HG02884 (cell line): ENCODE measurements around the gene INPP5F.
"Not testable (repeated sequence)": the region's sequence is repeated elsewhere in the genome, so short reads cannot be mapped to it uniquely, and the experiment has no call there.

Experiments
- ATAC-seq: cut with Tn5 transposase; IDR thresholded peaks from one replicate; pipeline ENCODE4 v1.9.1; 2021; ENCODE audit warnings: mild to moderate bottlenecking, moderate library complexity; ENCODE audit not compliant: unreplicated experiment

INPP5F gene

DNA sequence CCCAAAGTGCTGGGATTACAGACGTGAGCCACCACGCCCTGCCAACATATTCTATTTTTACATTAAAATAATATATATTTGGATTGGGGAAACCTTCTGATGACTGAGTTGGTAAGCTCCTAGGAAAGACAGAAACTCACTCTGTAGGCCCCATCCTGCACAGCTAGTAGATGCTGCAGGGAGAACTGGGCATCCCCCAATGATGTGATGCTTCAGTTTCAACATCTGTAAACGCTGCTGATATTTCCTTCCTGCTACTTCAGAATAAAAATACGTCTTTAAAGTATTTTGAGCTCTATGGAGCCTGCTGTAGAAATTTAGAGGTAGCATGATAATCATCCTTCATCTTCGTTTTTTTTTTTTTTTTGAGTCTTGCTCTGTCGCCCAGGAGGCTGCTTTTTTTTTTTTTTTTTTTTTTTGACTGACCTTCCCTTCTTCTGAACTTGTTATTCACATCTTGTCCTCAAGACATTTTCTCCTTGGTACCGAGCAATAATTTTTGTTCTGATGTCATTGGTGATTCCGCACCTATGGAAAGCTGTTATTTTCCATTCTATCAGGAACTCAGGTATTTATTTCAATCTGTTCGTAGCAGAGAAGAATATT, 21.8 kb upstream of the INPP5F start:
- no peak for ATAC-seq

DNA sequence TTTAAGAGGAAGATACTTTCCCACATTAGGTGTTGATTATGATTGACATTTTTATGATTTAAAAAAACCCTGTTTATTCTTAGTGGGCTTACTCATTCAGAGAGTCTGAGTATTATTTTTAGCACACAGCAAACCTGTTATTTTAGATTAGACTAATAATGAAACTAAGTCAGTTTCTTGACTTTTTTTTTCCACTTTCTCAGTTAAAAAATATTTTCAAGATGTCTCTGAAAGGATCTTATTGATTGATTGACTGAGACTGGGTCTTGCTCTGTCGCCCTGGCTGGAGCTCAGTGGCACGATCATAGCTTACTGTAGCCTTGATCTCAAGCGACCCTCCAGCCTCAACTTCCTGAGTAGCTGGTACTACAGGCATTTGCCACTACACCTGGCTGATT, 20.4 kb upstream of the INPP5F start:
- peak; percentile 25 for ATAC-seq

DNA sequence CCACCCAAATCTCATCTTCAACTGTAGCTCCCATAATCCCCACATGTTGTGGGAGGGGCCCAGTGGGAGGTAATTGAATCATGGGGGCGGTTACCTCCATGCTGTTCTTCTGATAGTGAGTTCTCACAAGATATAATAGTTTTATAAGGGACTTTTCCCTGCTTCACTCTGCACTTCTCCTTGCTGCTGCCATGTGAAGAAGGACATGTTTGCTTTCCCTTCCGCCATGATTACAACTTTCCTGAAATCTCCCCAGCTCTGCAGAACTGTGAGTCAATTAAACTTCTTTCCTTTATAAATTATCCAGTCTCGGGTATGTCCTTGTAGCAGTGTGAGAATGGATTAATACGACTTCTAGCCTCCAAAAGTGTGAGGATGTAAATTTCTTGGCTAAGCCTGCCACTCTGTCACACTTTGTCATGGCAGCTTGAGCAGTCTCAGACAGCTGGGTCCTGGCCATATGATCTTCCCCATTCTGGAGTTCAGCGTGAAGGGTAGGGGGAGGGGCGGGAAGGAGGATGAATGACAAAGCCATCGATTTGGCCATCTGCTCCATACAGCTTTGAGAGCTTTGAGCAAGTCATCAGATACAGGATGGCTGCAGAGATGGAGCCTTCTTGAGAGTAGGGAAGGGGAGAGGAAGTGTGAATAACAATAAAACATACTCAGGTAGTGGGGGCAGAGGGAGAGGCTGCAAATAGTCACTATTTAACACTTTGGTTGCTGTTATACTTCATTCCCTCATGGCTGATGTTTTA, 19.1 kb upstream of the INPP5F start:
- no peak for ATAC-seq

- ATAC-seq = not testable (repeated sequence)
Observed at GRCh38 chr10:119707331-119707730, 18.5 kb upstream of the INPP5F start.

- ATAC-seq = not testable (repeated sequence)
Observed at GRCh38 chr10:119710935-119711334, 14.9 kb upstream of the INPP5F start.

DNA sequence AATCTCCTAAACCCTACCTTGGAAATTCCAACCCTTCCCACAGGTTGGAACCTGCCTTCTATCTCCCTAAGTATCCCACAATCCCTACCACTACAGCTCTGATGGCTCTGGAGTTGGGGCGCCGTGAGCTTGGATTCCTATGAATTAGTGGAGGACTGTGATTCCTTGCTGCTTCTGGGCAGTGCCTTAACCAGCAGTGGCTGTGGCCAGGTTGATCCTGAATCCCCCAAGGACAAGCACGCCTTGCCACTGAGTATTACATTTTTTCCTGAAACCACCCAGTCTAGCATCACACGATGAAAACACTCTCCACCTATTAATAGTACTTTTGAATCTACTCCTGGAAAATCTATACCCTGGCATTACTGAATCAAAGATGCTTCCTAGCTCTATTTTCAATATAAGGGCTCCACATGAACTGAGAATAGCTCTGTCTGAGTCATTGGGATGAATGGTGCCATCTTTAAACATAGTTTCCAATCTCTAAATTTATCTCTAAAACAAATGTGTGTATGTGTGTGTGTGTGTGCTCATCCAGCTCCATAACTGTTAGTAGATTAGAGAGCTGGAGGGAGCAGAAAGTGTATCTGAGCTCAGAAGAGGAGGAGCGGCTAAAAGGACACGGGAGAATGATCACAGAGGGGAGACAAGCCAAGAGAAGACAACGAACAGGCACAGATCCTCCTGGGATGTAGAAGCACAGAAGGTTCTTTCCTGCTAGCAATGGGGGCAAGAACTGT, 11.9 kb upstream of the INPP5F start:
- ATAC-seq = no peak

DNA sequence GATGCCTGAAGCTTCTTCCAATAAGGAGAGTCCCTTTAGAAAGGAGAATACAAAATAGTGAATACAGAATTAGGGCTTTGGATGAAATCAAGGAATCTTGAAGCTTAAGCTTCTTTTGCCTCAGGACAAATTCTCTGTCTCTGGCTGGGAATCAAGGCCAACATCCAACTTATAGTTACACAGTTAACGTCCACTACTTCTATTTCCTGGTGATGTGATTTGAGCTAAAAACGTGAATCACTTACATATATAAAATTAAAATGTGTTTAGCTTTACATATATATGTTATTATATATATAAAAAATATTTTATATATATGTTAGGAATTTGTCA, 11.4 kb upstream of the INPP5F start:
- ATAC-seq = no peak

- no peak for ATAC-seq
Observed at GRCh38 chr10:119715628-119716505, 10.0 kb upstream of the INPP5F start.

GRCh38 chr10:119723161-119723560, 2.7 kb upstream of the INPP5F start:
- ATAC-seq = no peak

DNA sequence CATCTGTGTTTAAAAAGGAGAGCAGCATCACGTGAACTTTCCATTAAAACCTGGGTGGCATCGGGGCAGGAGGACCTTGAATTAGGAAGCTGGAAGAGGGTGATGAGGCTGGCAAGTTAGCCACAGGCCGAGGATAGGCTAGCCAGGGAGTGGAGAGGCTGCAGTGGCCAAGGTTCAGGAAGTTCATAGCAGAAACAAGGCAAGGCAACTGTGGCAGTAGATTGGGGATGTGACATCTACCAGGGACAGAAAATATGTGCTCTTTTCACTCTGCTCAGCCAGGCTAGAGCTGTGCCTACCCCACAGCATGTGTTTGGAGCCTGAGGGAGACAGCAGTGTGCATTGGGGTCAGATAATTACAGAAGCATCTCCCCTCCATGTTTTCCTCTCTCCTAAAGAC, 2.2 kb upstream of the INPP5F start:
- ATAC-seq = no peak

DNA sequence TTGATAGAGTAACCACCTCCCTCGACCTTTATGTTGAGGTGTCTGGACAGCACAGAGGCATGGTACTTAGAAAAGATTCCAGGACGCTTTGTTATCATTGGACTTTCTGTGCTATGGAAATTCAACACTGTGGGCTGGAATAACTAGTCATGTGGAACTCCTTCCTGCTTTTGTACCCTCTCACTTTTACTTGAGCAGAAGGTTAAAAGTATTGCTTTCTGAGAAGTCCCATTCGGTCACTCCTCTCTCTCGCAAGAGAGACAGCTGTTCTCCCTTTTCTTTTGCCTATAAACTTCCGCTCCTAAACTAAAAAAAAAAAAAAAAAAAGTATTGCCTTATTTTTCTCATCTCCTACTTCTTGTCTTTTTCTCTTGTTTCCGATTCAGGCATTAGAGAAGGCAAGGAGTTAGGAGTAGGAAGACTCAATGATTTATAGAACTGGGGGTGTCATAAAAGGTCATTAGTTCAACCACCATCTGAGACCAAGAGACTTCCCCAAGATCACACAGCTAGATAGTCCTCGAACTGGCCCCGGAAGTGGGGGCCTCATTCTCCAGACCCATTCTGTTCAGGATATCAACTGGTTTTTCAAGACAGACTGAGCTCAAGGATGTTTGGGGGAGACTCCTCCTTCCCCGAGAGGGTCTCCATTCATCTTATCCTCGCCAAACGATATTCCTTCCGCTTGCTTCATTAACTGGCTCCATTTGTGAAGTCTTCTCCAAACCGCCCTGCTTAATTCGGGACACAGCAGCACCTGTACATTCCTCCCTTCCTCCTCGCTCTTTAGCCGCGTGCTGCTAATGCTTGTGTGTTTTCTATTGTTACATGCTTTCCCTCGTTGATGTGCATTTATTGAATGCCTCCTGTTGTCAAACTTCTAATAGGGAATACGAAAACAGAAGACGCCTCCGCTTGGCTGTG, 995 bp upstream of the INPP5F start:
- peak; percentile 5 for ATAC-seq

DNA sequence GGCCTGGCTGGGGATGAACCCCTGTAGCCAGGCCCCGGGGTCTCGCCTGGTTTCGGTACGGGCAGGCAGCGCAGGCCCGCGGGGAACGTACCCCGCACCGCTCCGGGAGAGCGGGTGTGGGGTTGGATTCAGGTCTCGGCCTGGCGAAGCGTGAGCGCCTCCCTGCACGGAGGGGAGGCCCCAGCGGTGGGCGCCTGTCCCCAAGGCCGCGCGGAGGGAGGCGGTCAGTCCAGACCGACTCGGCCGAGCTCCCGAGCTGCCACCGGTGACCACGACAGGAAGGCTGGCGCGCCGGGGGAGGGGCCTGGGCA, 378 bp upstream of the INPP5F start:
- no peak for ATAC-seq

GRCh38 chr10:119726676-119727261, 919 bp downstream of the INPP5F start:
- no peak for ATAC-seq

DNA sequence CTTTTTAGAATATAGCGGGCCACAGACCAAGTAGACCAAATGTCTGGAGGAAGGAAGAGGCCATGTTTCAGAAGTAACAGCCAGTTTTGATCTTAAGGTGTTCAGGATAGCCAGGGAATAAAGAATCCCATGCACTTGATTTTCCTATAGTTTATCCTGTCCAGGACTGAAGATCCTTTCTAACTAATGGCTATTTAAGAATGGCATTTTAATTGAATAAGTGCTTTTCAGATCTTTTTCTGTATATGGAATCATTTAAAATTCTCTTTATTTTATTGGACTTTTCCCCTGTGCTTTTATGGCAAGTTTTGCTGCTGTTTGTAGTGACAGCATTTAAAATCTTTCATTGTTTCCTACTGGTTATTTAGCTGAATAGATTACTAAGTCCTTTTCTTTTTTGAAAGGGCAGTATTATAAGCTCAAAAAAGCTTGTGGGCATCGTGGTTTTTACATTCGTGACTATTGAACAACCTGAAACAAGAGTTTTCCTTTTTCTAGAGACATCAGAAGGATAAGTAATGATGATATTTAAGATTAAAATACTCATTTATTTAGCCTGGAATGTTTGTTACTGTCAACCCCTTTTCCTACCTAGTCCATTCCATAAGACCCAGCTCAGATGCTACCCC, 2.4 kb downstream of the INPP5F start:
- no peak for ATAC-seq

DNA sequence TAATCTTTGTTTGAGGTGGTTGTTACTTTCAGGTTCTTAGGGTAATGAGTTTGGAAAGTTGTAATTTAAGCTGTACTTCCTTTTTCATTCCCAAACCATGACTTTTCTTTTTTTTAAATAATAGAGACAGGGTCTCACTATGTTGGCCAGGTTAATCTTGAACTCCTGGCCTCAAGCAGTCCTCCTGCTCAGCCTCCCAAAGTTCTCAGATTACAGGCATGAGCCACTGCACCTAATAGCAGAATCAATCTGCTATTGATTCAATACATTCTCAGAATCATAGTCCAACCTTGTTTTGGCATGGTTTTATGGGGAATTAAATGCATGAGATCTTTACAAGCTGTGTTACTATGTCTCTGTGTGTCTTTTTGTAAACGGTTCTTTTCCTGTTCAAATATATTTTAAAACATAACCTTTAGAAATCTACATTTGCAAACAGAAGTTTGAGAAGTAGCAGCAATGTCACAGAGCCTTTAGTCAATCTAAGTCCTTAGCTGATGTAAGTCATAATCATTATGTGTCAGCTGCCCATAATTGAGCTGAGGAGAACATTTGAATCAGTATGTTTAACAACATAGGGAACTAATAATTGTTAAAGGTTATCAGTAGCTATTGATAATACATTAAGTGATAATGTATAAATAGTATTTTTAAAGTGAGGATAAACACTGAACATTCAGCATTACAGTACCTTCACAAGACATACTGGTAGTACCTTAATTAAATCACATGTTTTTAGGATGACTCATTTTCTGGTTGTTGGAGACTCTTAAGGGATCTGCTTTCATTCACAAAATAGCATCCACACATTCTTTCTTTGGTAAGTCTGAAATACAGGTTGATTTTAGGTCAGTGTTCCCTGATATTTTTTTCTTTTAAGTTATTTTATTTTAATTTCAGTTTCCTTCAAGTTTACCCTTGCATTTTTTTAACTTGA, 8.8 kb downstream of the INPP5F start:
- no peak for ATAC-seq

- ATAC-seq = no peak
Observed at GRCh38 chr10:119735451-119735850, 9.6 kb downstream of the INPP5F start.

DNA sequence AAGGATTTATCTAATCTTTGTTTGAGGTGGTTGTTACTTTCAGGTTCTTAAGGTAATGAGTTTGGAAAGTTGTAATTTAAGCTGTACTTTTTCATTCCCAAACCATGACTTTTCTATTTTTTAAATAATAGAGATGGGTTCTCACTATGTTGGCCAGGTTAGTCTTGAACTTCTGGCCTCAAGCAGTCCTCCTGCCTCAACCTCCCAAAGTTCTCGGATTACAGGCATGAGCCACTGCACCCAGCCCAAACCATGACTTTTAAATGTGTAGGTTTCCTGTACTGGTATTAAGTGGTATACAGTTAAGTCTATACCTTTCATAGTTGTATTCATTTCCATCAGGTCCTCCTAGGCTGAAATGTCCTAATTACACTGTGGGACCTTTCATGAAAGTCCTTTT, 10.4 kb downstream of the INPP5F start:
- ATAC-seq = no peak

DNA sequence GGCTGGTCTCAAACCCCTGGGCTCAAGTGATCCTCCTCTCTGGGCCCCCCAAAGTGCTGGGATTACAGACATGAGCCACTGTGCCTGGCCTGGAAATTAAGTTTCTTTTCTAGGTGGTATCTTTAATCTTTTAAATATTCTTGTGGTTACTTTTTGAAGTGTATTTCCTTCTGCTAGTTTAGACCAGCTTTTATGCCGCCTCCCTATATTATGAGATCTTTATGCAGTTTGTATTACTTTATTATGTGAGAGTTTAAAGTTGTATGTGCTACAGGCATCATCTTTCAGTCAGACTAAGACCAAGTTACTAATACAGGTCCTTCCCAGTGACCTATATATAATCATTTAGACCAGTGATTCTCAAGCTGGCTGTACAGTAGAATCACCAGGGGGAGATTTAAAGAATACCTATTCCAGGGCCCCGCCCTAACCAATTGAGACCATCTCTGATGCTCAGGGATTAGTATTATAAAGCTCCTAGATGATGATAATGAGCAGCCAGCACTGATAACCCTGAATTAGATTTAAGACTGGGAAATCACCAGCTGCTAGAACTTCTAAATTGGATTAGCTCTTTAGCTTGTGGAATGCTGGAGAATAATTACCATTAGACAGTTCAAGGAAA, 11.3 kb downstream of the INPP5F start:
- no peak for ATAC-seq
